A549 (cell line): ENCODE data around the gene SHANK3.

Experiments
- CEBPB ChIP-seq, 2 experiments: fragments of >200 bp in 1 of 2; sonication (Bioruptor Twin) in 1 of 2; formaldehyde crosslinking in 1 of 2; IDR thresholded peaks; 2 replicates each; pipeline ENCODE4 v1.6.1; 2012 to 2016
- ELK1 ChIP-seq: fragments of 150-350 bp; IDR thresholded peaks from 2 replicates; pipeline ENCODE4 v1.6.1; 2014; ENCODE audit warnings: low read depth, mild to moderate bottlenecking, low read length
- EP300 ChIP-seq, 2 experiments: fragments of >200 bp; sonication (Bioruptor Twin); formaldehyde crosslinking; IDR thresholded peaks; 2 replicates in 1 of 2; 3 replicates in 1 of 2; pipeline ENCODE4 v1.6.1; 2016 to 2017
- ESRRA ChIP-seq: fragments of 150-350 bp; IDR thresholded peaks from 2 replicates; pipeline ENCODE4 v1.6.1; 2014; ENCODE audit warnings: mild to moderate bottlenecking, low read length, borderline replicate concordance
- JUNB ChIP-seq: fragments of >200 bp; sonication (Bioruptor Twin); formaldehyde crosslinking; IDR thresholded peaks from 2 replicates; pipeline ENCODE4 v1.6.1; 2016
- KDM1A ChIP-seq: fragments of 200-600 bp; sonication (generic); IDR thresholded peaks from 2 replicates; pipeline ENCODE4 v1.6.1; 2016; ENCODE audit warnings: low read depth, mild to moderate bottlenecking
- PHF8 ChIP-seq: fragments of 200-600 bp; sonication (generic); IDR thresholded peaks from 2 replicates; pipeline ENCODE4 v1.6.1; 2016; ENCODE audit warnings: low read depth, mild to moderate bottlenecking, antibody characterized with exemption, moderate library complexity, borderline replicate concordance
- RAD21 ChIP-seq, 2 experiments: fragments of >200 bp in 1 of 2; sonication (Bioruptor Twin) in 1 of 2; formaldehyde crosslinking in 1 of 2; IDR thresholded peaks in 1 of 2; conservative IDR thresholded peaks in 1 of 2; 2 replicates in 1 of 2; 3 replicates in 1 of 2; pipeline ENCODE4 v1.6.1; 2012 to 2018; ENCODE audit warnings: inconsistent platforms in 1 of 2
- TP53 ChIP-seq: fragments of 250-450 bp; sonication (Bioruptor Pico); IDR thresholded peaks from 2 replicates; pipeline ENCODE4 v1.5.0; 2021; ENCODE audit warnings: mild to moderate bottlenecking, moderate library complexity
- ZC3H11A ChIP-seq: fragments of 450-650 bp; IDR thresholded peaks from 2 replicates; pipeline ENCODE4 v1.6.1; 2014; ENCODE audit warnings: antibody characterized with exemption, mild to moderate bottlenecking
- ZFP36 ChIP-seq: fragments of 450-650 bp; IDR thresholded peaks from 2 replicates; pipeline ENCODE4 v1.6.1; 2014; ENCODE audit warnings: borderline replicate concordance; ENCODE audit not compliant: partially characterized antibody
- TF ChIP-seq, protein P1 (sequence below): fragments of >200 bp; sonication (Bioruptor Twin); formaldehyde crosslinking; IDR thresholded peaks from 3 replicates; pipeline ENCODE4 v1.5.1; 2016
- TF ChIP-seq, protein P2 (sequence below): fragments of 450-650 bp; IDR thresholded peaks from 2 replicates; pipeline ENCODE4 v1.6.1; 2014; ENCODE audit warnings: antibody characterized with exemption
- TF ChIP-seq, protein P3 (sequence below): IDR thresholded peaks from 2 replicates; pipeline ENCODE4 v1.6.1; 2012

GRCh38 chr22:50699001-50699755 lies 26.6 kb downstream of the SHANK3 start:
- no peak for TF ChIP-seq TP53 (CRISPR knock-in tag)
- TF ChIP-seq EP300 (IDR thresholded peaks at IDR 0.05) = no peak
- TF ChIP-seq, protein P1, sequence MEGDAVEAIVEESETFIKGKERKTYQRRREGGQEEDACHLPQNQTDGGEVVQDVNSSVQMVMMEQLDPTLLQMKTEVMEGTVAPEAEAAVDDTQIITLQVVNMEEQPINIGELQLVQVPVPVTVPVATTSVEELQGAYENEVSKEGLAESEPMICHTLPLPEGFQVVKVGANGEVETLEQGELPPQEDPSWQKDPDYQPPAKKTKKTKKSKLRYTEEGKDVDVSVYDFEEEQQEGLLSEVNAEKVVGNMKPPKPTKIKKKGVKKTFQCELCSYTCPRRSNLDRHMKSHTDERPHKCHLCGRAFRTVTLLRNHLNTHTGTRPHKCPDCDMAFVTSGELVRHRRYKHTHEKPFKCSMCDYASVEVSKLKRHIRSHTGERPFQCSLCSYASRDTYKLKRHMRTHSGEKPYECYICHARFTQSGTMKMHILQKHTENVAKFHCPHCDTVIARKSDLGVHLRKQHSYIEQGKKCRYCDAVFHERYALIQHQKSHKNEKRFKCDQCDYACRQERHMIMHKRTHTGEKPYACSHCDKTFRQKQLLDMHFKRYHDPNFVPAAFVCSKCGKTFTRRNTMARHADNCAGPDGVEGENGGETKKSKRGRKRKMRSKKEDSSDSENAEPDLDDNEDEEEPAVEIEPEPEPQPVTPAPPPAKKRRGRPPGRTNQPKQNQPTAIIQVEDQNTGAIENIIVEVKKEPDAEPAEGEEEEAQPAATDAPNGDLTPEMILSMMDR = no peak
- TF ChIP-seq PHF8 = no peak
- no peak for TF ChIP-seq CEBPB (IDR thresholded peaks at IDR 0.05)
- TF ChIP-seq ESRRA = no peak
- no peak for TF ChIP-seq JUNB
- no peak for TF ChIP-seq ZFP36
- TF ChIP-seq KDM1A = no peak
- no peak for TF ChIP-seq RAD21 (conservative IDR thresholded peaks at IDR 0.05 in 1 of 2, IDR thresholded peaks at IDR 0.05 in 1 of 2)
- TF ChIP-seq ZC3H11A = no peak
- TF ChIP-seq, protein P2, sequence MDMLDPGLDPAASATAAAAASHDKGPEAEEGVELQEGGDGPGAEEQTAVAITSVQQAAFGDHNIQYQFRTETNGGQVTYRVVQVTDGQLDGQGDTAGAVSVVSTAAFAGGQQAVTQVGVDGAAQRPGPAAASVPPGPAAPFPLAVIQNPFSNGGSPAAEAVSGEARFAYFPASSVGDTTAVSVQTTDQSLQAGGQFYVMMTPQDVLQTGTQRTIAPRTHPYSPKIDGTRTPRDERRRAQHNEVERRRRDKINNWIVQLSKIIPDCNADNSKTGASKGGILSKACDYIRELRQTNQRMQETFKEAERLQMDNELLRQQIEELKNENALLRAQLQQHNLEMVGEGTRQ = no peak
- TF ChIP-seq, protein P3, sequence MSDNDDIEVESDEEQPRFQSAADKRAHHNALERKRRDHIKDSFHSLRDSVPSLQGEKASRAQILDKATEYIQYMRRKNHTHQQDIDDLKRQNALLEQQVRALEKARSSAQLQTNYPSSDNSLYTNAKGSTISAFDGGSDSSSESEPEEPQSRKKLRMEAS = no peak
- TF ChIP-seq ELK1 = no peak
